ENCODE measurements around the gene KIFC1. TPM values are rescaled to one million over a fixed set of nuclear protein-coding genes. Genes with fewer than 3 reads are reported as not detected.

The KIFC1 gene
- total RNA-seq, 1 experiment from 2014 or later: 73.8 TPM

- H3K23ac ChIP-seq (ENCODE audit: insufficient read length, low read depth, low read length): no peak within 1 kb of the TSS
- H2AFZ ChIP-seq (ENCODE audit: low read length): no peak within 1 kb of the TSS
- no peak within 1 kb of the TSS for H4K8ac ChIP-seq (replicated peaks; ENCODE audit: insufficient read length, low read depth, low read length)
- peak within 1 kb of the TSS; percentile 88 for H3K14ac ChIP-seq (ENCODE audit: insufficient read depth, low read length)
- no peak within 1 kb of the TSS for H3K4ac ChIP-seq (ENCODE audit: low read depth, low read length)
- TF ChIP-seq, protein P1, sequence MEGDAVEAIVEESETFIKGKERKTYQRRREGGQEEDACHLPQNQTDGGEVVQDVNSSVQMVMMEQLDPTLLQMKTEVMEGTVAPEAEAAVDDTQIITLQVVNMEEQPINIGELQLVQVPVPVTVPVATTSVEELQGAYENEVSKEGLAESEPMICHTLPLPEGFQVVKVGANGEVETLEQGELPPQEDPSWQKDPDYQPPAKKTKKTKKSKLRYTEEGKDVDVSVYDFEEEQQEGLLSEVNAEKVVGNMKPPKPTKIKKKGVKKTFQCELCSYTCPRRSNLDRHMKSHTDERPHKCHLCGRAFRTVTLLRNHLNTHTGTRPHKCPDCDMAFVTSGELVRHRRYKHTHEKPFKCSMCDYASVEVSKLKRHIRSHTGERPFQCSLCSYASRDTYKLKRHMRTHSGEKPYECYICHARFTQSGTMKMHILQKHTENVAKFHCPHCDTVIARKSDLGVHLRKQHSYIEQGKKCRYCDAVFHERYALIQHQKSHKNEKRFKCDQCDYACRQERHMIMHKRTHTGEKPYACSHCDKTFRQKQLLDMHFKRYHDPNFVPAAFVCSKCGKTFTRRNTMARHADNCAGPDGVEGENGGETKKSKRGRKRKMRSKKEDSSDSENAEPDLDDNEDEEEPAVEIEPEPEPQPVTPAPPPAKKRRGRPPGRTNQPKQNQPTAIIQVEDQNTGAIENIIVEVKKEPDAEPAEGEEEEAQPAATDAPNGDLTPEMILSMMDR (conservative IDR thresholded peaks at IDR 0.05): peak; percentile 15; the same call in 1 of the 3 replicates
- no peaks in the 10 kb centered on the region for H3K4me1 ChIP-seq (ENCODE audit: insufficient read depth, low read length)
- H4K20me1 ChIP-seq (ENCODE audit: control insufficient read depth, insufficient read depth, insufficient read length): no peaks in the 10 kb centered on the region
- H3K18ac ChIP-seq (ENCODE audit: insufficient read length, low read depth, low read length): peak within 1 kb of the TSS; percentile 88
- Mint-ChIP-seq H3K4me3 (peak within 1 kb of the TSS; percentile 76 to 86), H3K4me1 (peaks cover 25 to 38% of the 10 kb centered on the region in 2 experiments), H3K27me3 (ENCODE audit: low read depth) (peaks cover 1% of the 10 kb centered on the region), H3K9me3 (no peaks in the 10 kb centered on the region), H3K36me3 (ENCODE audit: insufficient read depth in 1 of 3, low read depth in 3 of 3) (peaks cover 32 to 67% (median 64%) of the 10 kb centered on the region in 3 experiments), H3K27ac (peak within 1 kb of the TSS; percentile 95 to 99 (median 96))
- no peak within 1 kb of the TSS for H2BK5ac ChIP-seq (ENCODE audit: insufficient read length, low read length)
- no CpG with 5 or more reads among the region's 67 CpGs for WGBS (ENCODE audit: extremely low coverage, insufficient read length, low lambda C conversion rate)
- DNase-seq: no peak
- no peaks in the 10 kb centered on the region for H3K9me3 ChIP-seq (ENCODE audit: control insufficient read depth, low read depth, low read length)
- H3K56ac ChIP-seq (ENCODE audit: insufficient read length, low read depth, low read length): no peak within 1 kb of the TSS
- no peaks in the 10 kb centered on the region; the same call in 1 of the 2 replicates for H3K79me2 ChIP-seq (ENCODE audit: insufficient read depth, low read length)
- H3K23me2 ChIP-seq (ENCODE audit: insufficient read length, low read depth, low read length, poor library complexity, severe bottlenecking): peaks cover 10% of the 10 kb centered on the region
- H2BK12ac ChIP-seq (ENCODE audit: insufficient read length, low read depth, low read length): no peak within 1 kb of the TSS
- no peaks in the 10 kb centered on the region for H3K79me1 ChIP-seq (ENCODE audit: insufficient read depth, low read depth, low read length, poor library complexity, severe bottlenecking)
- no peak within 1 kb of the TSS for H4K5ac ChIP-seq (ENCODE audit: insufficient read length, low read depth, low read length)
- no peak within 1 kb of the TSS for H2AK5ac ChIP-seq (ENCODE audit: insufficient read length, low read length)
- H2BK120ac ChIP-seq (ENCODE audit: low read depth, low read length, poor library complexity, severe bottlenecking): no peak within 1 kb of the TSS
- H2BK15ac ChIP-seq (ENCODE audit: low read depth, low read length): no peak within 1 kb of the TSS
- peak within 1 kb of the TSS; percentile 74 for H3K4me2 ChIP-seq (ENCODE audit: insufficient read depth, insufficient read length, low read length)
- H3K27me3 ChIP-seq (ENCODE audit: insufficient read depth, low read length): no peaks in the 10 kb centered on the region
- no peak within 1 kb of the TSS for H3K9ac ChIP-seq (ENCODE audit: extremely low read depth, insufficient read length, low read length)
- H2BK20ac ChIP-seq (ENCODE audit: low read depth, low read length, poor library complexity, severe bottlenecking): no peak within 1 kb of the TSS
- H3T11ph ChIP-seq (ENCODE audit: low read length): no peak within 1 kb of the TSS
- H3K27ac ChIP-seq (ENCODE audit: insufficient read length, low read depth, low read length): peak within 1 kb of the TSS; percentile 43
- H4K91ac ChIP-seq (ENCODE audit: insufficient read length, low read depth, low read length): no peak within 1 kb of the TSS
These were observed 19.3 kb downstream of the KIFC1 start, which contains the start of gene PHF1 for GRCh38 chr6:33410711-33411631. PHF1 (plus strand) TSS chr6:33411014; CDS start chr6:33412264, 1,250 bp downstream.
